MCF 10A (cell line): ENCODE measurements around the gene NSUN3. TPM values are rescaled to one million over a fixed set of nuclear protein-coding genes. Genes with fewer than 3 reads are reported as not detected.

ENCODE experiments used
- BruUV-seq: library from RNA; stranded (reverse); fragments of 400-500 nt; replicated peaks from 2 replicates; lab custom pipeline; 2021; lab: Mats Ljungman, UMichigan
- CTCF ChIA-PET: fragments of 300-600 bp; sonication (Branson Sonifier 250); formaldehyde crosslinking; extraction: SDS; loops from one replicate; lab custom pipeline; 2021; ENCODE audit warnings: antibody characterized with exemption, inconsistent platforms; lab: Yijun Ruan, JAX
- POLR2A ChIA-PET: fragments of 300-600, 350-650 bp; sonication (Branson Sonifier 250); formaldehyde crosslinking; extraction: SDS; loops from one replicate; lab custom pipeline; 2020; ENCODE audit warnings: antibody characterized with exemption, inconsistent platforms; lab: Yijun Ruan, JAX
- DNase-seq: peaks from one replicate; pipeline ENCODE4 v3.0.0-alpha.2; 2018; ENCODE audit not compliant: unreplicated experiment
- H3K27ac Mint-ChIP-seq: one replicate; pipeline ENCODE4 v1.8.0; 2022; ENCODE audit warnings: mild to moderate bottlenecking, low read depth, mixed read lengths; ENCODE audit not compliant: unreplicated experiment
- H3K27me3 Mint-ChIP-seq: one replicate; pipeline ENCODE4 v1.8.0; 2022; ENCODE audit warnings: mixed read lengths; ENCODE audit not compliant: insufficient read depth, unreplicated experiment
- H3K36me3 Mint-ChIP-seq: one replicate; pipeline ENCODE4 v1.8.0; 2022; ENCODE audit warnings: mild to moderate bottlenecking, moderate library complexity, mixed read lengths; ENCODE audit not compliant: insufficient read depth, unreplicated experiment
- H3K4me1 Mint-ChIP-seq: one replicate; pipeline ENCODE4 v1.8.0; 2022; ENCODE audit warnings: mixed read lengths; ENCODE audit not compliant: insufficient read depth, unreplicated experiment
- H3K4me3 Mint-ChIP-seq: one replicate; pipeline ENCODE4 v1.8.0; 2022; ENCODE audit warnings: mild to moderate bottlenecking, moderate library complexity, mixed read lengths; ENCODE audit not compliant: unreplicated experiment
- H3K9me3 Mint-ChIP-seq: one replicate; pipeline ENCODE4 v1.8.0; 2022; ENCODE audit warnings: mixed read lengths; ENCODE audit not compliant: unreplicated experiment
- CTCF ChIP-seq: fragments of 200-600 bp; IDR thresholded peaks from one replicate; pipeline ENCODE4 v1.8.0; 2022; ENCODE audit warnings: antibody characterized with exemption, mild to moderate bottlenecking; ENCODE audit not compliant: unreplicated experiment
- intact Hi-C: fragments of 100-400 bp; cut with micrococcal nuclease; formaldehyde crosslinking; loops from 2 replicates; pipeline ENCODE4 v1.14.1; 2022
- total RNA-seq: library from RNA; stranded (reverse); gene quantifications from 2 replicates; pipeline ENCODE4 v1.2.3, GENCODE V29; 2022

NSUN3 gene
- total RNA-seq, 1 experiment from 2014 or later, result 13.0 TPM

GRCh38 chr3:94049267-94049666 lies 13.6 kb upstream of the NSUN3 start:
- no peak overlapping the region for H3K4me3 Mint-ChIP-seq
- POLR2A ChIA-PET, result no interaction called here
- DNase-seq, result no peak
- no peak for TF ChIP-seq CTCF
- H3K27me3 Mint-ChIP-seq, result no peaks in the 10 kb centered on the region
- no TSS peak for BruUV-seq
- H3K4me1 Mint-ChIP-seq, result no peaks in the 10 kb centered on the region
- H3K9me3 Mint-ChIP-seq, result no peaks in the 10 kb centered on the region
- H3K36me3 Mint-ChIP-seq, result peaks cover 9% of the 10 kb centered on the region
- no peak overlapping the region for H3K27ac Mint-ChIP-seq
- CTCF ChIA-PET, result interaction anchor here (0.9 kb wide), 1 partner anchor 20 kb away, joined by 3 read pairs; no protein-coding TSS in a partner anchor
- intact Hi-C loops, result no loop called here

- no TSS peak for BruUV-seq
- no peak overlapping the region for H3K4me3 Mint-ChIP-seq
- H3K36me3 Mint-ChIP-seq, result peaks cover 7% of the 10 kb centered on the region
- H3K27ac Mint-ChIP-seq, result no peak overlapping the region
- ChIA-PET CTCF (interaction anchor here (0.6 to 1.0 kb wide), 3 partner anchors 10 to 19 kb away, joined by 3 to 4 read pairs (median 3); partner anchors contain the start of genes DHFR2 and NSUN3), POLR2A (interaction anchor here (2.3 kb wide), 1 partner anchor 12 kb away, joined by 11 read pairs; the partner anchor contains the start of genes DHFR2 and NSUN3)
- intact Hi-C loops, result no loop called here
- no peaks in the 10 kb centered on the region for H3K4me1 Mint-ChIP-seq
- H3K27me3 Mint-ChIP-seq, result no peaks in the 10 kb centered on the region
- no peak for DNase-seq
- no peaks in the 10 kb centered on the region for H3K9me3 Mint-ChIP-seq
- TF ChIP-seq CTCF, result no peak
These were observed 12.3 kb upstream of the NSUN3 start for GRCh38 chr3:94050546-94050945.

- TF ChIP-seq CTCF, result no peak
- Mint-ChIP-seq H3K9me3 (no peaks in the 10 kb centered on the region), H3K27ac (no peak overlapping the region), H3K27me3 (no peaks in the 10 kb centered on the region), H3K36me3 (peaks cover 16% of the 10 kb centered on the region), H3K4me1 (peaks cover 14% of the 10 kb centered on the region), H3K4me3 (no peak overlapping the region)
- ChIA-PET CTCF (interaction anchor here (0.7 to 1.2 kb wide), 2 partner anchors 11 to 707 kb away, joined by 3 read pairs; no protein-coding TSS in a partner anchor), POLR2A (interaction anchor here (0.5 to 3.0 kb wide), 4 partner anchors 48 to 82 kb away, joined by 3 to 16 read pairs (median 12); no protein-coding TSS in a partner anchor)
- no TSS peak for BruUV-seq
- DNase-seq, result no peak
- intact Hi-C loops, result loop anchor here (10.0 kb wide), 2 partner anchors 186 to 216 kb away; no protein-coding TSS in a partner anchor
These were observed 1.6 kb upstream of the NSUN3 start for GRCh38 chr3:94061297-94061696.

- Mint-ChIP-seq H3K9me3 (peaks cover 10% of the 10 kb centered on the region), H3K4me3 (peak overlapping the region; percentile 92), H3K27me3 (no peaks in the 10 kb centered on the region), H3K27ac (peak overlapping the region; percentile 99), H3K4me1 (peaks cover 14% of the 10 kb centered on the region), H3K36me3 (peaks cover 20% of the 10 kb centered on the region)
- intact Hi-C loops, result loop anchor here (10.0 kb wide), 2 partner anchors 189 to 219 kb away; no protein-coding TSS in a partner anchor
- no TSS peak for BruUV-seq
- POLR2A ChIA-PET, result interaction anchor here (0.5 to 3.0 kb wide), 18 partner anchors 8 to 153 kb away, joined by 3 to 16 read pairs (median 6); partner anchors contain the start of genes ARL13B, PROS1 and STX19
- no peak for TF ChIP-seq CTCF
- CTCF ChIA-PET, result interaction anchor here (0.5 to 1.3 kb wide), 3 partner anchors 41 to 63 kb away, joined by 3 to 5 read pairs (median 4); no protein-coding TSS in a partner anchor
- peak; percentile 25 for DNase-seq
These were observed 747 bp downstream of the NSUN3 start for GRCh38 chr3:94063496-94064119.
